Neural progenitor cell (in vitro differentiated cells): ENCODE data around the gene MAP7D1. TPM values are rescaled to one million over a fixed set of nuclear protein-coding genes. Genes with fewer than 3 reads are reported as not detected.

ENCODE experiments used
- DNase-seq: peaks from one replicate; pipeline ENCODE4 v3.0.0-alpha.2; 2016; ENCODE audit warnings: low spot score
- H2AFZ ChIP-seq: fragments of 200-600 bp; sonication (generic); replicated peaks from 2 replicates; pipeline ENCODE4 v1.6.1; 2016; ENCODE audit warnings: antibody characterized with exemption
- H3F3A ChIP-seq: fragments of 200-600 bp; sonication (generic); 2 replicates; pipeline ENCODE4 v1.6.1; 2016; ENCODE audit warnings: antibody characterized with exemption, low read depth
- H3K27ac ChIP-seq: fragments of 200-600 bp; sonication (generic); 2 replicates; pipeline ENCODE4 v1.5.1; 2016; ENCODE audit warnings: mild to moderate bottlenecking
- H3K27me3 ChIP-seq: fragments of 200-600 bp; sonication (generic); 2 replicates; pipeline ENCODE4 v1.6.1; 2016; ENCODE audit warnings: mild to moderate bottlenecking, moderate library complexity
- H3K36me3 ChIP-seq: fragments of 200-600 bp; sonication (generic); 2 replicates; pipeline ENCODE4 v1.5.1; 2016
- H3K4me1 ChIP-seq: fragments of 200-600 bp; sonication (generic); 2 replicates; pipeline ENCODE4 v1.6.1; 2016; ENCODE audit warnings: mixed run types
- H3K4me2 ChIP-seq: fragments of 200-600 bp; sonication (generic); 2 replicates; pipeline ENCODE4 v1.6.1; 2016
- H3K4me3 ChIP-seq: fragments of 200-600 bp; sonication (generic); 2 replicates; pipeline ENCODE4 v1.5.1; 2016
- H3K79me2 ChIP-seq: fragments of 200-600 bp; sonication (generic); 2 replicates; pipeline ENCODE4 v1.6.1; 2016; ENCODE audit warnings: low read depth
- H3K9ac ChIP-seq: fragments of 200-600 bp; sonication (generic); 2 replicates; pipeline ENCODE4 v1.6.1; 2016
- H3K9me3 ChIP-seq: fragments of 200-600 bp; sonication (generic); 2 replicates; pipeline ENCODE4 v1.5.1; 2016; ENCODE audit warnings: low read depth
- H4K20me1 ChIP-seq: fragments of 200-600 bp; sonication (generic); 2 replicates; pipeline ENCODE4 v1.6.1; 2016; ENCODE audit warnings: low read depth
- H3K27ac Mint-ChIP-seq: 3 replicates; pipeline ENCODE4 v1.8.0; 2021; ENCODE audit warnings: mixed read lengths
- H3K27me3 Mint-ChIP-seq: 2 replicates; pipeline ENCODE4 v1.8.0; 2022; ENCODE audit warnings: low read depth, mild to moderate bottlenecking, inconsistent platforms, moderate library complexity, mixed read lengths; ENCODE audit not compliant: insufficient read depth
- H3K36me3 Mint-ChIP-seq: 3 replicates; pipeline ENCODE4 v1.8.0; 2021; ENCODE audit warnings: mixed read lengths
- H3K4me1 Mint-ChIP-seq: 3 replicates; pipeline ENCODE4 v1.8.0; 2021; ENCODE audit warnings: mixed read lengths
- H3K4me3 Mint-ChIP-seq: 3 replicates; pipeline ENCODE4 v1.8.0; 2021; ENCODE audit warnings: mild to moderate bottlenecking, moderate library complexity, mixed read lengths
- H3K9me3 Mint-ChIP-seq: 3 replicates; pipeline ENCODE4 v1.8.0; 2020; ENCODE audit warnings: mixed read lengths
- EZH2 ChIP-seq: fragments of 200-600 bp; sonication (generic); IDR thresholded peaks from 2 replicates; pipeline ENCODE4 v1.6.1; 2017; ENCODE audit warnings: antibody characterized with exemption, mild to moderate bottlenecking, moderate library complexity
- EZH2phosphoT487 ChIP-seq: fragments of 200-600 bp; sonication (generic); IDR thresholded peaks from 2 replicates; pipeline ENCODE4 v1.6.1; 2017; ENCODE audit warnings: antibody characterized with exemption
- total RNA-seq: library from RNA; depleted of rRNA; stranded (reverse); fragments of >200 nt; gene quantifications from 2 replicates; pipeline ENCODE4 v1.2.3, GENCODE V29; 2015; ENCODE audit warnings: low replicate concordance
- TF ChIP-seq, protein P1 (sequence below): fragments of 200-600 bp; sonication (generic); IDR thresholded peaks from 2 replicates; pipeline ENCODE4 v1.5.1; 2017; ENCODE audit warnings: antibody characterized with exemption, mild to moderate bottlenecking

Gene MAP7D1
- total RNA-seq, 1 donor from 2014 or later, result 35.0 TPM

DNA sequence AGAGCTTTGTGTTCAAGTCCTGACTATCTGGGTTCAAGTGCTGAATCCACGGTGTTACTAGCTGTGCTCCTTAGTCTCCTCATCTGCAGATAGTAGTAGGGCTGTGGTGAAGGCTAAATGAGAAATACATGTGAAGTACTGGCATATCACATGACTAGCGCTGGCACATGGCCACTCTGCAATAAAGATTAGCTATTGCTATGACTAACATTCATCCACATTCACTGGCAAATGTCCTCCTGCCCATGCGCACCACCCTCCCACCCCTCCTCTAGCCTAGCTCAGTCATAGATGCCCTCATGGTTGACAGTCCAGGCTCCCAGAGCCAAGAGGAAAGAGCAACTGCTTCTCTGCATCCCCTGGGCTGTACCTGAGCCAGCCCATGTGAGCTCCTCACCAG lies 22.5 kb upstream of the MAP7D1 start:
- H3K27ac Mint-ChIP-seq, result no peak overlapping the region
- H3K4me2 ChIP-seq, result no peak overlapping the region
- no peak overlapping the region for H3K4me3 Mint-ChIP-seq

DNA sequence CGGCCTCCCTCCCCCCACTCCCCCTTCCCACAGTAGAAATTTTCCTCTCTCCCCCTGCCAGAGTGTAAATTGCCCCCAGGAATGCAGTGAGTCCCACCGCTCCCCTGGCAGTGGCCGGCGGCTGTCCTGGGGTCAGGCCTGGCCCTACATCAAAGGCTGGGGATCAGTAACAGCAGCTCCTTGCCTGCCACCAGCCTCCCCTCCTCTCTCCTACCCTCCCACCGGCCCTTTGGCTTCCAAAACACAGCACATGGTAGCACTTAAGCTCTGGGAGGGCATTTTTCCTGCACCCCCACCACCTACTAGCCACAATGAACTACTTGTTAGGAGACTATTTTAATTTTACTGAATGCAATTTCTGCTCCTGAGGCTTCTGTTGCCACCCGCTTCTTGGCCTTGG lies 21.9 kb upstream of the MAP7D1 start:
- Histone ChIP-seq H3K36me3 (no peaks in the 10 kb centered on the region), H3K27ac (no peak overlapping the region), H3K27me3 (no peaks in the 10 kb centered on the region), H3K79me2 (no peaks in the 10 kb centered on the region), H4K20me1 (no peaks in the 10 kb centered on the region), H3F3A (no peaks in the 10 kb centered on the region), H3K9ac (no peak overlapping the region), H3K4me3 (no peak overlapping the region), H2AFZ (no peak overlapping the region), H3K4me1 (no peaks in the 10 kb centered on the region), H3K9me3 (no peaks in the 10 kb centered on the region), H3K4me2 (no peak overlapping the region)
- Mint-ChIP-seq H3K4me1 (peaks cover 7% of the 10 kb centered on the region), H3K4me3 (no peak overlapping the region), H3K36me3 (peaks cover 4% of the 10 kb centered on the region), H3K27ac (peak overlapping the region; percentile 32), H3K9me3 (no peaks in the 10 kb centered on the region), H3K27me3 (peaks cover 2% of the 10 kb centered on the region)
- TF ChIP-seq EZH2phosphoT487, result no peak
- TF ChIP-seq, protein P1, sequence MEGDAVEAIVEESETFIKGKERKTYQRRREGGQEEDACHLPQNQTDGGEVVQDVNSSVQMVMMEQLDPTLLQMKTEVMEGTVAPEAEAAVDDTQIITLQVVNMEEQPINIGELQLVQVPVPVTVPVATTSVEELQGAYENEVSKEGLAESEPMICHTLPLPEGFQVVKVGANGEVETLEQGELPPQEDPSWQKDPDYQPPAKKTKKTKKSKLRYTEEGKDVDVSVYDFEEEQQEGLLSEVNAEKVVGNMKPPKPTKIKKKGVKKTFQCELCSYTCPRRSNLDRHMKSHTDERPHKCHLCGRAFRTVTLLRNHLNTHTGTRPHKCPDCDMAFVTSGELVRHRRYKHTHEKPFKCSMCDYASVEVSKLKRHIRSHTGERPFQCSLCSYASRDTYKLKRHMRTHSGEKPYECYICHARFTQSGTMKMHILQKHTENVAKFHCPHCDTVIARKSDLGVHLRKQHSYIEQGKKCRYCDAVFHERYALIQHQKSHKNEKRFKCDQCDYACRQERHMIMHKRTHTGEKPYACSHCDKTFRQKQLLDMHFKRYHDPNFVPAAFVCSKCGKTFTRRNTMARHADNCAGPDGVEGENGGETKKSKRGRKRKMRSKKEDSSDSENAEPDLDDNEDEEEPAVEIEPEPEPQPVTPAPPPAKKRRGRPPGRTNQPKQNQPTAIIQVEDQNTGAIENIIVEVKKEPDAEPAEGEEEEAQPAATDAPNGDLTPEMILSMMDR, result no peak
- TF ChIP-seq EZH2, result no peak
- no peak for DNase-seq

More for the DNA sequence above, 22.5 kb upstream of the MAP7D1 start:
- Histone ChIP-seq H3K9me3 (no peaks in the 10 kb centered on the region), H2AFZ (no peak overlapping the region), H3F3A (no peaks in the 10 kb centered on the region), H3K27ac (no peak overlapping the region), H3K36me3 (no peaks in the 10 kb centered on the region), H3K4me1 (no peaks in the 10 kb centered on the region), H4K20me1 (no peaks in the 10 kb centered on the region), H3K79me2 (no peaks in the 10 kb centered on the region), H3K4me3 (no peak overlapping the region), H3K9ac (no peak overlapping the region), H3K27me3 (no peaks in the 10 kb centered on the region)
- TF ChIP-seq, protein P1, result no peak
- TF ChIP-seq EZH2 (no peak), EZH2phosphoT487 (no peak)
- H3K36me3 Mint-ChIP-seq, result peaks cover 4% of the 10 kb centered on the region
- no peak for DNase-seq
- no peaks in the 10 kb centered on the region for H3K9me3 Mint-ChIP-seq
- peaks cover 7% of the 10 kb centered on the region for H3K4me1 Mint-ChIP-seq
- H3K27me3 Mint-ChIP-seq, result peaks cover 4% of the 10 kb centered on the region

DNA sequence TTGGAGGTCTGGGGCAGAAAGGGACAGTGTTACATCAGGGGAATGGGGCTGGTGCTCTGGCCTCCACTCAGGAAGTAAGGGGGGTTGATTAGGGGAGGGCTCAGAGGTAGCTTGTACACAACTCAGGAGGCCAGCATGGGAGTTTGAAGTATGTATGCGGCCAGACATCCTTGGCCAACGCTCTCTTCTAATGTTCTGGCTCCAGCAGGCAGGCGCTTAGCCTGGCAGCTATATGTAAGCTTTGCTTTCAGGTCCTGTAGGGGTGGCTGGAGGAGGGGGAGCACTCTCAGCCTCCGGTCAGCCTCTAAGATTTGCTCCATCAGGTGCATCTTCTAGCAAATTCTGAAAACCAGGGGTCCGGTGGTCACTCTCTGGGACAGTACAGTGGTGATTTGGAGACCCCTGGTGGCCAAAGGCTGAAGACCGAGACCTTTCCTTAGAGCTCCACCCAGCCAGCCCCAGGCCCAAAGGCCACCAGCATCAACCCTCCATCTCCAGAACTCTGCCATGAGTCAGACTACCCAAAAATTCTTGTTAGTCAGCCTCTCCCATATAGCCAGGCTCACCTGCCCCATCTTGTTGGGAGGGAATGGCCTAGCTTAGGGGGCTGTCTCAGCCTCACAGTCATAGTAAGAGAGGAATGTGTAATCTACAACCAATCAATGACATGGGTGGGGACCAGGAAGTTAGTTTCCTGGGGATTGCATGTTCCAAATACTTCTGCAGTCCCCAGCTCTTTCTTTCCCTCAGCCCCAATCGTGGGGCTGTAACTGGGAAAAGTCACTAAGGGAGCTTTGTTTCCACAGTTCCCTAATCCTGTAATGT lies 21.2 kb upstream of the MAP7D1 start:
- peak; percentile 84 for DNase-seq
- no peaks in the 10 kb centered on the region for H3K36me3 ChIP-seq
- no peaks in the 10 kb centered on the region for H3K79me2 ChIP-seq
- Mint-ChIP-seq H3K27ac (peak overlapping the region; percentile 32), H3K9me3 (no peaks in the 10 kb centered on the region), H3K36me3 (peaks cover 4% of the 10 kb centered on the region), H3K4me3 (no peak overlapping the region), H3K4me1 (peaks cover 7% of the 10 kb centered on the region), H3K27me3 (no peaks in the 10 kb centered on the region)
- no peak overlapping the region for H2AFZ ChIP-seq
- no peaks in the 10 kb centered on the region for H3F3A ChIP-seq
- no peak overlapping the region for H3K4me3 ChIP-seq
- TF ChIP-seq EZH2phosphoT487, result no peak
- TF ChIP-seq, protein P1, result peak; percentile 90
- no peak overlapping the region for H3K9ac ChIP-seq
- H3K27me3 ChIP-seq, result no peaks in the 10 kb centered on the region
- H3K4me2 ChIP-seq, result no peak overlapping the region
- no peaks in the 10 kb centered on the region for H4K20me1 ChIP-seq
- no peaks in the 10 kb centered on the region for H3K4me1 ChIP-seq
- no peak overlapping the region for H3K27ac ChIP-seq
- no peaks in the 10 kb centered on the region for H3K9me3 ChIP-seq
